Pulmonary artery endothelial cell (primary cell): ENCODE results near the gene CHSY1. TPM values are rescaled to one million over a fixed set of nuclear protein-coding genes. Genes with fewer than 3 reads are reported as not detected.

ENCODE experiments used
- DNase-seq: peaks from one replicate; pipeline ENCODE4 v3.0.0-alpha.2; 2011; ENCODE audit warnings: low read depth, low spot score
- total RNA-seq: library from RNA; depleted of rRNA; stranded (reverse); fragments of >200 nt; gene quantifications from 2 replicates; pipeline ENCODE4 v1.2.3, GENCODE V29; 2014

CHSY1 gene
- total RNA-seq, 1 donor from 2014 or later: 50.5 TPM

GRCh38 chr15:101173233-101174119 lies 78.4 kb downstream of the CHSY1 start:
- no peak for DNase-seq

GRCh38 chr15:101172501-101173071 lies 79.3 kb downstream of the CHSY1 start:
- no peak for DNase-seq

GRCh38 chr15:101171954-101172353 lies 79.9 kb downstream of the CHSY1 start:
- no peak for DNase-seq

GRCh38 chr15:101170568-101171350 lies 81.1 kb downstream of the CHSY1 start:
- DNase-seq: no peak

- DNase-seq: no peak
Observed at GRCh38 chr15:101169495-101170071, 82.3 kb downstream of the CHSY1 start.

GRCh38 chr15:101168898-101169494 lies 82.9 kb downstream of the CHSY1 start:
- DNase-seq: no peak

GRCh38 chr15:101168463-101168824 lies 83.4 kb downstream of the CHSY1 start:
- DNase-seq: no peak

GRCh38 chr15:101167753-101168462 lies 83.9 kb downstream of the CHSY1 start:
- peak; percentile 92 for DNase-seq

- DNase-seq: no peak
Observed at GRCh38 chr15:101167411-101167752, 84.5 kb downstream of the CHSY1 start.

- DNase-seq: no peak
Observed at GRCh38 chr15:101165905-101166471, 85.9 kb downstream of the CHSY1 start.

GRCh38 chr15:101162701-101163483 lies 89.0 kb downstream of the CHSY1 start:
- DNase-seq: no peak

- DNase-seq: no peak
Observed at GRCh38 chr15:101161656-101162055, 90.2 kb downstream of the CHSY1 start.

- no peak for DNase-seq
Observed at GRCh38 chr15:101159936-101160815, 91.7 kb downstream of the CHSY1 start.

GRCh38 chr15:101159096-101159935 lies 92.5 kb downstream of the CHSY1 start:
- no peak for DNase-seq

- no peak for DNase-seq
Observed at GRCh38 chr15:101158166-101159095, 93.4 kb downstream of the CHSY1 start.

- no peak for DNase-seq
Observed at GRCh38 chr15:101157721-101158120, 94.1 kb downstream of the CHSY1 start.
